Gastroesophageal sphincter (tissue), 4 donors: Measurements from ENCODE around the gene MED16. TPM values are rescaled to one million over a fixed set of nuclear protein-coding genes. Genes with fewer than 3 reads are reported as not detected.

Experiments
- ATAC-seq: fragments of 150-250 bp; one replicate; pipeline ENCODE4 v1.9.1; 2016; ENCODE audit warnings: mild to moderate bottlenecking, moderate library complexity
- H3K27ac ChIP-seq, 4 donors: fragments of 200-600 bp; sonication (generic) in 3 of 4; 1 replicate in 3 of 4; 2 replicates in 1 of 4; pipeline ENCODE4 v1.5.1; 2016 to 2019
- H3K27me3 ChIP-seq: fragments of 200-600 bp; sonication (generic); one replicate; pipeline ENCODE4 v1.5.1; 2019
- H3K36me3 ChIP-seq, 2 donors: fragments of 200-600 bp; sonication (generic); one replicate each; pipeline ENCODE4 v1.5.1; 2019; ENCODE audit warnings: control low read depth in 1 of 2
- H3K4me1 ChIP-seq, 3 donors: fragments of 200-600 bp; sonication (generic); 1 replicate in 2 of 3; 2 replicates in 1 of 3; pipeline ENCODE4 v1.5.1; 2016 to 2019; ENCODE audit warnings: control low read depth in 2 of 3
- H3K4me3 ChIP-seq, 2 donors: fragments of 200-600 bp; sonication (generic); one replicate each; pipeline ENCODE4 v1.5.1; 2019; ENCODE audit warnings: mild to moderate bottlenecking in 1 of 2, moderate library complexity in 1 of 2
- H3K9me3 ChIP-seq, 3 donors: fragments of 200-600 bp; sonication (generic); one replicate each; pipeline ENCODE4 v1.5.1; 2017 to 2019; ENCODE audit warnings: control low read depth in 2 of 3
- CTCF ChIP-seq, 4 experiments: fragments of 200-600 bp in 2 of 4; fragments of 450-650 bp in 2 of 4; sonication (generic) in 1 of 4; IDR thresholded peaks; one replicate each; pipeline ENCODE4 v1.5.1; 2017 to 2019; ENCODE audit warnings: antibody characterized with exemption in 4 of 4, mild to moderate bottlenecking in 2 of 4, moderate library complexity in 2 of 4
- EP300 ChIP-seq: sonication (generic); formaldehyde crosslinking; IDR thresholded peaks from one replicate; pipeline ENCODE4 v1.6.1; 2017; ENCODE audit warnings: antibody characterized with exemption, mild to moderate bottlenecking
- POLR2A ChIP-seq, 2 donors: fragments of 450-650 bp; IDR thresholded peaks; one replicate each; pipeline ENCODE4 v1.6.1; 2017; ENCODE audit warnings: antibody characterized with exemption in 2 of 2, mild to moderate bottlenecking in 2 of 2, moderate library complexity in 1 of 2
- POLR2AphosphoS5 ChIP-seq: sonication (generic); formaldehyde crosslinking; IDR thresholded peaks from one replicate; pipeline ENCODE4 v1.6.1; 2017; ENCODE audit warnings: antibody characterized with exemption
- WGBS, 2 donors: methylation state at CpG; one replicate each; pipeline ENCODE4 v1.1.5; 2018; ENCODE audit warnings: low coverage in 1 of 2; 5-methylcytosine and 5-hydroxymethylcytosine counted together
- total RNA-seq, 4 donors: library from RNA; depleted of rRNA; stranded (reverse); fragments of >200 nt; gene quantifications; one replicate each; pipeline ENCODE4 v1.1.0, GENCODE V29; 2016

Gene MED16
- total RNA-seq, 4 donors from 2014 or later, result 20.2 to 40.3 (median 28.1) TPM

DNA sequence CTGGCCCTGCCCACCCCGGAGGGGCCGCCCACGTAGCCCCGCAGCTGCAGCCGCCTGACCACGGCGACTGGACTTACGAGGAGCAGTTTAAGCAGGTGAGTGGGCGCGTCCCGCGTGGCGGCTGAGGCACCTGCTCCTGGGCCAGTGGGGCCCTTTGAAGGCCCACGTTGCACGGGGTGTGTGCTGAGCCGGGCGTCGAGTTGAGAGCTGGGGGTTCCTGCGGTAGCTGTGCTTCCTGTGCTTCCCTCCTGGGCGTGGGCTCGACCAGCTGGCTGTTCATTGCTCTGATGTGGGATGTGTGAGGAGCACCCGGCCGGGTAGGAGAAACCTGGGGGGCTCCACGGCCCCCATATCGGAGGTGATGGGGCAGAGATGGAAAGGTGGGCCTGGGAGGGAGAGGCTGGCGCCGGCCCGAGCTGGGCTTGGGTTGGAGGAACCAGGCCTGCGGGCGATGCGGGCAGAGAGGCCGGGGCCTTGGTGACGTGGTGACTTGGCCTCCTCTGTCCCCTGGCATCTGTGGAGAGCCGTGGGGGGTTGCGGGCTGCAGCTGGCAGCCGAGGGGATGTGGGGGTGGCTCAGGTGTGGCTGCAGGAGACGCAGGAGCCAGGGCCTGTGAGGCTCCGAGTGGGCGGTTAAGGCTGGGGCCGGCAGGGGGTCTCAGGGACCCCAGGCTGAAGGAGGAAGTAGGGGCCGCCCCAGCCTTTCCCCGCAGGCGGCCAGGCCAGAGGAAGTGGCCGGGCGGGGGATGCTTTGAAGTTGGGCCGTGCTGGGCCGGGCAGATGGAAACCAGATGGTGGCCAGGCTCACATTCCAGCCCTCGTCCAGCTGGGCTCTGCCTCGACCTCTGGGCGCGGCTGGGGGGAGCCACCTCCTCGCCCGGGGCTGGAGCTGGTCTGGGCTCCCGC lies 39.9 kb upstream of the MED16 start:
- peak; percentile 87 for ATAC-seq
- no peaks in the 10 kb centered on the region for H3K9me3 ChIP-seq
- 20 to 64% methylated on average over 2 to 7 of the region's 54 CpGs for WGBS, 2 donors
- no peaks in the 10 kb centered on the region for H3K27me3 ChIP-seq
- peak overlapping the region in 3 of 4 donors; percentile 80 to 81 (median 81) for H3K27ac ChIP-seq
- TF ChIP-seq POLR2A (IDR thresholded peaks at IDR 0.05), result no peak
- no peak for TF ChIP-seq EP300
- TF ChIP-seq POLR2AphosphoS5, result peak; percentile 93
- peak in 1 of 4 experiments; percentile 14 for TF ChIP-seq CTCF (IDR thresholded peaks at IDR 0.05)
- peak overlapping the region in 1 of 2 donors; percentile 16 for H3K4me3 ChIP-seq
- H3K36me3 ChIP-seq, result peaks cover 0 to 15% of the 10 kb centered on the region in 2 donors
- H3K4me1 ChIP-seq, result peaks cover 0 to 51% (median 30%) of the 10 kb centered on the region in 3 donors

- no peaks in the 10 kb centered on the region for H3K9me3 ChIP-seq
- peak overlapping the region in 3 of 4 donors; percentile 80 to 81 (median 81) for H3K27ac ChIP-seq
- ATAC-seq, result no peak
- peaks cover 0 to 60% (median 35%) of the 10 kb centered on the region in 3 donors for H3K4me1 ChIP-seq
- H3K4me3 ChIP-seq, result no peak overlapping the region
- TF ChIP-seq EP300 (no peak), POLR2A (IDR thresholded peaks at IDR 0.05) (no peak), CTCF (IDR thresholded peaks at IDR 0.05) (no peak), POLR2AphosphoS5 (no peak)
- peaks cover 0 to 15% of the 10 kb centered on the region in 2 donors for H3K36me3 ChIP-seq
- H3K27me3 ChIP-seq, result no peaks in the 10 kb centered on the region
- WGBS, 2 donors, result 75 to 97% methylated on average over 4 to 5 of the region's 32 CpGs
These were observed 39.1 kb upstream of the MED16 start for GRCh38 chr19:931860-932647.

- TF ChIP-seq CTCF (IDR thresholded peaks at IDR 0.05) (no peak), POLR2AphosphoS5 (no peak)
- Histone ChIP-seq H3K4me3 (no peak overlapping the region), H3K27me3 (no peaks in the 10 kb centered on the region), H3K36me3 (peaks cover 0 to 15% of the 10 kb centered on the region in 2 donors), H3K9me3 (no peaks in the 10 kb centered on the region), H3K27ac (no peak overlapping the region), H3K4me1 (peaks cover 0 to 61% (median 30%) of the 10 kb centered on the region in 3 donors)
- WGBS, 2 donors, result no CpG with 5 or more reads among the region's 6 CpGs
- ATAC-seq, result no peak
These were observed 36.9 kb upstream of the MED16 start for GRCh38 chr19:929891-930258.

DNA sequence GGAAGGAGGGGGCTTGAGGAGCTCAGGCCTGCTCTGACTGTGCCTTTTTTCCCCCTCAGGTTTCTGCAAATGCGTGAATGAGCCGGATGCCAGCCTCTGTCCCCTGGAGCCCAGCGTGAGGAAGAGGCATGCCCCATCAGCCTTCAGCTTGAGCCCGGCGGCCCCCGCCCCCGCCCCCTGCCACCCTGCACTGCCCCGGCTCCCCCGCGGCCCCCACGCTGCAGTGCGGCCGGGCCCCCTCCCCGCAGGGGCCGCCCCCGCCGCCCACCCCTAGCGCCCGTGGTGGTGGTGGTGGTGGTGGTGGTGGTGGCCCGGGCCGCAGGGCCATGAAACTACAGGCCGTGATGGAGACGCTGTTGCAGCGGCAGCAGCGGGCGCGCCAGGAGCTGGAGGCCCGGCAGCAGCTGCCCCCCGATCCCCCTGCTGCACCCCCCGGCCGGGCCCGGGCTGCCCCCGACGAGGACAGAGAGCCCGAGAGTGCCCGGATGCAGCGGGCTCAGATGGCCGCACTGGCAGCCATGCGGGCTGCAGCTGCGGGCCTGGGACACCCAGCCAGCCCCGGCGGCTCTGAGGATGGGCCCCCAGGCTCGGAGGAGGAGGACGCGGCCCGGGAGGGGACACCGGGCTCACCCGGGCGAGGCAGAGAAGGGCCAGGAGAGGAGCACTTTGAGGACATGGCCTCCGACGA lies 36.4 kb upstream of the MED16 start:
- H3K9me3 ChIP-seq, result no peaks in the 10 kb centered on the region
- H3K4me3 ChIP-seq, result no peak overlapping the region
- WGBS, 2 donors, result no CpG with 5 or more reads among the region's 51 CpGs
- H3K27me3 ChIP-seq, result no peaks in the 10 kb centered on the region
- H3K4me1 ChIP-seq, result peaks cover 0 to 61% (median 30%) of the 10 kb centered on the region in 3 donors
- peak overlapping the region in 1 of 4 donors; percentile 84 for H3K27ac ChIP-seq
- no peak for ATAC-seq
- peaks cover 0 to 15% of the 10 kb centered on the region in 2 donors for H3K36me3 ChIP-seq
- TF ChIP-seq CTCF (IDR thresholded peaks at IDR 0.05) (no peak), POLR2AphosphoS5 (no peak), EP300 (no peak), POLR2A (IDR thresholded peaks at IDR 0.05) (no peak)
